ENCODE measurements around the gene GABRB1. TPM values are rescaled to one million over a fixed set of nuclear protein-coding genes. Genes with fewer than 3 reads are reported as not detected.
A peak's percentile ranks its signal among the peaks of the same experiment; 100 is the strongest.

Gene GABRB1
- total RNA-seq (not detected in 2 replicates), polyA plus RNA-seq (not detected in 2 replicates), polyA minus RNA-seq (not detected in 2 replicates), Bru-seq, nascent RNA (percentile 2 among the genes with signal in this experiment), BruChase-seq, experiment 1, labeled RNA remaining after a 6-hour chase (percentile 0 among the genes with signal in this experiment), BruChase-seq, experiment 2, labeled RNA remaining after a 2-hour chase (percentile 1 among the genes with signal in this experiment)
- not detected in 2 replicates for polyA plus RNA-seq (2011; cell fraction: cytosol; rRNA removed)
- polyA plus RNA-seq (2011; cell fraction: nucleus; rRNA removed): not detected in 2 replicates
- not detected in 2 replicates for polyA plus RNA-seq (2012)
- not detected for polyA minus RNA-seq (2011; cell fraction: cytosol; rRNA and poly(A)+ RNA removed)
- polyA minus RNA-seq (2011; cell fraction: nucleus; rRNA and poly(A)+ RNA removed): not detected in 2 replicates
- long read RNA-seq: 0 reads

DNA sequence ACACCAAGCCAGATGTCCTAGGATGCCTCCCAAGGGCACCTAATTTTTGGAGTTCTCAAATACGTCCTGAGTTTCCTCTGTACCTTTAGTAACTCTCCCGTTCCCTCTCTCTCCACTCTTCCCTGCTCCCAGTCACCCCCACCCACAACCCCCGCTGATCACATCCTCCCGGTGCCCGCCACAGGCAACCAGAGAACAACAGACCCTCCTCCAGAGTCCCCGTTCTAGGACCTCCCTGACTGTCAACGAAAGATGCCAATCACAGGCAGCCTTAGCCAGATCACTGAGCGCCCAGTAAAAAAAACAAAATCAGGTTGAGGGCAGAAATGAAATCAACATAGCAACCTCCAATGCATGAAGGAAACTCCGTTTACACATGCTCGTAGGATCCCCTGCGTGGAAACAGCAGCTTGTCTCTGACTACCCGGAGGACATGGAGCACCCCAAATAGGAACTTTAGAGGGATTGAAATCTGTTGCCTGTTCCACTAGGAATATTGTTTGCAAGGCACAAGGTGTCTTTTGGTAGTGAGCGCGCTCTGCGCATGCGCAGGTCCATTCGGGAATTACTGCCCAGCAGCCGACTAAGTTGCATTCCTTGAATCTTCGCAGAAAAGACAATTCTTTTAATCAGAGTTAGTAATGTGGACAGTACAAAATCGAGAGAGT is at the start of gene GABRB1:
GABRB1 (plus strand) TSS at position 557 of the 668 bp plus-strand sequence.
- DNase-seq (ENCODE audit: low read depth, low spot score) (peak; percentile 62), FAIRE-seq (peak; percentile 60)
- Histone ChIP-seq H3K27ac (ENCODE audit: insufficient read depth, low read depth, low read length) (no peak within 1 kb of the TSS), H3K9me1 (replicated peaks; ENCODE audit: control insufficient read depth, extremely low read depth, insufficient read depth, low read length) (no peaks in the 10 kb centered on the region), H3K4me2 (ENCODE audit: insufficient read depth, low read length) (peak within 1 kb of the TSS; percentile 88), H4K20me1 (replicated peaks; ENCODE audit: control insufficient read depth, extremely low read depth, insufficient read depth, low read length) (no peaks in the 10 kb centered on the region), H3K4me1 (ENCODE audit: control insufficient read depth, extremely low read depth, insufficient read depth, low read length) (peaks cover 14% of the 10 kb centered on the region), H3K79me2 (ENCODE audit: control insufficient read depth, insufficient read depth, low read length) (no peaks in the 10 kb centered on the region), H2AFZ (ENCODE audit: low read depth, low read length) (peak within 1 kb of the TSS; percentile 83), H3K9ac (replicated peaks; ENCODE audit: extremely low read depth, insufficient read depth, low read length) (no peak within 1 kb of the TSS), H3K27me3 (ENCODE audit: control insufficient read depth in 2 of 2, insufficient read depth in 2 of 2, low read length in 2 of 2) (peaks cover 11 to 32% of the 10 kb centered on the region in 2 experiments), H3K9me3 (replicated peaks; ENCODE audit: control insufficient read depth, insufficient read depth, low read length) (no peaks in the 10 kb centered on the region), H3K36me3 (ENCODE audit: control insufficient read depth in 2 of 2, extremely low read depth in 1 of 2, insufficient read depth in 2 of 2, low read length in 2 of 2) (no peaks in the 10 kb centered on the region), H3K4me3 (replicated peaks in 1 of 3; ENCODE audit: insufficient read depth in 1 of 3, low read depth in 1 of 3, low read length in 3 of 3) (peak within 1 kb of the TSS; percentile 30 to 74 (median 51))
- dilution Hi-C loops (cut with MboI; ENCODE audit: extremely low pct_ligation_motif_present, low sequenced_read_pairs): no loop called here
- ChIA-PET POLR2A (no interaction called here), CTCF (no interaction called here)
- intact Hi-C loops (cut with micrococcal nuclease): no loop called here
- BruUV-seq (replicated peaks): no TSS peak
- TF ChIP-seq FOS (IDR thresholded peaks at IDR 0.05; ENCODE audit: borderline replicate concordance, insufficient read depth, low read length) (no peak), POLR2A (IDR thresholded peaks at IDR 0.05; ENCODE audit: low read depth, low read length) (no peak), JUN (IDR thresholded peaks at IDR 0.05; ENCODE audit: borderline replicate concordance, insufficient read depth, insufficient read length, low read depth) (no peak), GATA2 (IDR thresholded peaks at IDR 0.05; ENCODE audit: insufficient read depth, insufficient read length, low read depth, low read length) (no peak), EZH2 (IDR thresholded peaks at IDR 0.05; ENCODE audit: borderline replicate concordance, low read depth, low read length, severe bottlenecking) (no peak), MYC (IDR thresholded peaks at IDR 0.05; ENCODE audit: low read depth, low read length) (no peak), POLR2AphosphoS5 (IDR thresholded peaks at IDR 0.05; ENCODE audit: insufficient read depth, low read depth, low read length) (no peak)
- TF ChIP-seq, protein P1, sequence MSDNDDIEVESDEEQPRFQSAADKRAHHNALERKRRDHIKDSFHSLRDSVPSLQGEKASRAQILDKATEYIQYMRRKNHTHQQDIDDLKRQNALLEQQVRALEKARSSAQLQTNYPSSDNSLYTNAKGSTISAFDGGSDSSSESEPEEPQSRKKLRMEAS (IDR thresholded peaks at IDR 0.05; ENCODE audit: insufficient read depth, insufficient read length): no peak
- TF ChIP-seq, protein P2, sequence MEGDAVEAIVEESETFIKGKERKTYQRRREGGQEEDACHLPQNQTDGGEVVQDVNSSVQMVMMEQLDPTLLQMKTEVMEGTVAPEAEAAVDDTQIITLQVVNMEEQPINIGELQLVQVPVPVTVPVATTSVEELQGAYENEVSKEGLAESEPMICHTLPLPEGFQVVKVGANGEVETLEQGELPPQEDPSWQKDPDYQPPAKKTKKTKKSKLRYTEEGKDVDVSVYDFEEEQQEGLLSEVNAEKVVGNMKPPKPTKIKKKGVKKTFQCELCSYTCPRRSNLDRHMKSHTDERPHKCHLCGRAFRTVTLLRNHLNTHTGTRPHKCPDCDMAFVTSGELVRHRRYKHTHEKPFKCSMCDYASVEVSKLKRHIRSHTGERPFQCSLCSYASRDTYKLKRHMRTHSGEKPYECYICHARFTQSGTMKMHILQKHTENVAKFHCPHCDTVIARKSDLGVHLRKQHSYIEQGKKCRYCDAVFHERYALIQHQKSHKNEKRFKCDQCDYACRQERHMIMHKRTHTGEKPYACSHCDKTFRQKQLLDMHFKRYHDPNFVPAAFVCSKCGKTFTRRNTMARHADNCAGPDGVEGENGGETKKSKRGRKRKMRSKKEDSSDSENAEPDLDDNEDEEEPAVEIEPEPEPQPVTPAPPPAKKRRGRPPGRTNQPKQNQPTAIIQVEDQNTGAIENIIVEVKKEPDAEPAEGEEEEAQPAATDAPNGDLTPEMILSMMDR (IDR thresholded peaks at IDR 0.05; ENCODE audit: extremely low read depth in 1 of 2, insufficient read depth in 1 of 2, low read depth in 1 of 2, low read length in 2 of 2): no peak

Data from endothelial cell of umbilical vein (primary cell).